NCI-H1436 treated with DMSO at 0.1 percent for 48 hours (cell line): ENCODE measurements around the gene TLE2.
A peak's percentile ranks its signal among the peaks of the same experiment; 100 is the strongest.

ENCODE experiments used
- DNase-seq: peaks from one replicate; lab custom pipeline; 2025; lab: John Stamatoyannopoulos, UW

TLE2 gene

GRCh38 chr19:3029065-3029923 is at the start of gene TLE2:
Gene TLE2 (minus strand): TSS chr19:3029280. CDS start chr19:3028904, 376 bp downstream.
- DNase-seq, result no peak

GRCh38 chr19:3075605-3076431 is 46.7 kb upstream of the TLE2 start:
- no peak for DNase-seq

GRCh38 chr19:3073931-3074595 is 45.0 kb upstream of the TLE2 start:
- DNase-seq, result no peak

- DNase-seq, result peak; percentile 76
These were observed 44.1 kb upstream of the TLE2 start for GRCh38 chr19:3073159-3073563.

- DNase-seq, result no peak
These were observed 42.7 kb upstream of the TLE2 start for GRCh38 chr19:3071768-3072167.

GRCh38 chr19:3068071-3068470 is 39.0 kb upstream of the TLE2 start:
- DNase-seq, result no peak

- no peak for DNase-seq
These were observed 38.5 kb upstream of the TLE2 start for GRCh38 chr19:3067563-3067962.

- no peak for DNase-seq
These were observed 37.5 kb upstream of the TLE2 start for GRCh38 chr19:3066482-3067049.

- DNase-seq, result no peak
These were observed 36.7 kb upstream of the TLE2 start for GRCh38 chr19:3065675-3066357.

- no peak for DNase-seq
These were observed 34.9 kb upstream of the TLE2 start for GRCh38 chr19:3064011-3064330.

- no peak for DNase-seq
These were observed 33.4 kb upstream of the TLE2 start, which contains the start of gene TLE5 for GRCh38 chr19:3062165-3063105. Gene TLE5 (minus strand): TSS chr19:3062495. CDS start chr19:3062200, 295 bp downstream.

GRCh38 chr19:3061182-3062161 is 32.4 kb upstream of the TLE2 start:
- DNase-seq, result no peak

- no peak for DNase-seq
These were observed 31.7 kb upstream of the TLE2 start for GRCh38 chr19:3060857-3061181.

- no peak for DNase-seq
These were observed 30.6 kb upstream of the TLE2 start for GRCh38 chr19:3059653-3060052.

- DNase-seq, result no peak
These were observed 29.8 kb upstream of the TLE2 start for GRCh38 chr19:3058821-3059314.

GRCh38 chr19:3058009-3058820 is 29.1 kb upstream of the TLE2 start:
- DNase-seq, result no peak

GRCh38 chr19:3057275-3057714 is 28.2 kb upstream of the TLE2 start:
- DNase-seq, result no peak

GRCh38 chr19:3056417-3057088 is 27.5 kb upstream of the TLE2 start:
- no peak for DNase-seq
